A549 (cell line): Measurements from ENCODE around the gene SLC25A3. TPM values are rescaled to one million over a fixed set of nuclear protein-coding genes. Genes with fewer than 3 reads are reported as not detected.
"Not testable (repeated sequence)": the region's sequence is repeated elsewhere in the genome, so short reads cannot be mapped to it uniquely, and the experiment has no call there.

Experiments used
- ATAC-seq, 2 experiments: fragments of 200-7000 bp in 1 of 2; fragments of >200 bp in 1 of 2; cut with Nextera tagmentation in 1 of 2; cut with Tn5 transposase in 1 of 2; 3 replicates each; pipeline versions ENCODE4 v1.8.0 to v1.9.1; 2018 to 2020; ENCODE audit warnings: mild to moderate bottlenecking in 1 of 2, moderate library complexity in 1 of 2
- CTCF ChIA-PET: fragments of 300-600 bp; sonication (Branson Sonifier 250); formaldehyde crosslinking; extraction: SDS; loops from one replicate; lab custom pipeline; 2021; ENCODE audit warnings: antibody characterized with exemption, inconsistent platforms; lab: Yijun Ruan, JAX
- POLR2A ChIA-PET: fragments of 350-600 bp; formaldehyde crosslinking; extraction: SDS; loops from one replicate; lab custom pipeline; 2021; ENCODE audit warnings: antibody characterized with exemption, inconsistent platforms; lab: Yijun Ruan, JAX
- DNase-seq, 2 experiments: peaks; one replicate each; pipeline versions ENCODE4 v3.0.0 to v3.0.0-alpha.2; 2011 to 2016; ENCODE audit warnings: low read depth in 1 of 2, low spot score in 1 of 2
- FAIRE-seq: peaks from 2 replicates; lab custom pipeline; 2011; peaks lifted over from hg19 to GRCh38; lab: Jason Lieb, UNC
- H3K27ac ChIP-seq, 2 experiments: fragments of >200 bp; sonication (Bioruptor Twin); formaldehyde crosslinking; 3 replicates each; pipeline ENCODE4 v1.5.1; 2016 to 2017
- H3K4me1 ChIP-seq: fragments of >200 bp; sonication (Bioruptor Twin); formaldehyde crosslinking; 3 replicates; pipeline ENCODE4 v1.6.1; 2016
- H3K4me2 ChIP-seq: fragments of >200 bp; sonication (Bioruptor Twin); formaldehyde crosslinking; 3 replicates; pipeline ENCODE4 v1.6.1; 2016
- H3K4me3 ChIP-seq: fragments of >200 bp; sonication (Bioruptor Twin); formaldehyde crosslinking; 3 replicates; pipeline ENCODE4 v1.5.1; 2016
- H3K9me3 ChIP-seq: fragments of >200 bp; sonication (Bioruptor Twin); formaldehyde crosslinking; 3 replicates; pipeline ENCODE4 v1.6.1; 2016
- BCL3 ChIP-seq: fragments of >200 bp; sonication (Bioruptor Twin); formaldehyde crosslinking; IDR thresholded peaks from 3 replicates; pipeline ENCODE4 v1.6.1; 2016
- CBX8 ChIP-seq: fragments of 200-600 bp; sonication (generic); IDR thresholded peaks from 2 replicates; pipeline ENCODE4 v1.6.1; 2016
- E2F6 ChIP-seq: IDR thresholded peaks from 2 replicates; pipeline ENCODE4 v1.6.1; 2012; ENCODE audit warnings: low read depth, borderline replicate concordance
- EHF ChIP-seq: fragments of 250-450 bp; sonication (Bioruptor Pico); IDR thresholded peaks from 2 replicates; pipeline ENCODE4 v1.5.0; 2020; ENCODE audit warnings: mild to moderate bottlenecking
- EHMT2 ChIP-seq: fragments of 200-600 bp; sonication (generic); IDR thresholded peaks from 2 replicates; pipeline ENCODE4 v1.6.1; 2016; ENCODE audit warnings: antibody characterized with exemption, low read depth, mild to moderate bottlenecking, moderate library complexity
- ELK1 ChIP-seq: fragments of 150-350 bp; IDR thresholded peaks from 2 replicates; pipeline ENCODE4 v1.6.1; 2014; ENCODE audit warnings: low read depth, mild to moderate bottlenecking, low read length
- GATA3 ChIP-seq: IDR thresholded peaks from 2 replicates; pipeline ENCODE4 v1.6.1; 2012; ENCODE audit warnings: borderline replicate concordance
- HOXA7 ChIP-seq: fragments of 250-450 bp; sonication (Bioruptor Pico); IDR thresholded peaks from 2 replicates; pipeline ENCODE4 v1.5.0; 2020; ENCODE audit warnings: mild to moderate bottlenecking, moderate library complexity
- JUN ChIP-seq, 2 experiments: fragments of >200 bp; sonication (Bioruptor Twin); formaldehyde crosslinking; IDR thresholded peaks; 2 replicates in 1 of 2; 3 replicates in 1 of 2; pipeline ENCODE4 v1.6.1; 2016 to 2017
- KDM1A ChIP-seq: fragments of 200-600 bp; sonication (generic); IDR thresholded peaks from 2 replicates; pipeline ENCODE4 v1.6.1; 2016; ENCODE audit warnings: low read depth, mild to moderate bottlenecking
- MAX ChIP-seq: IDR thresholded peaks from 2 replicates; pipeline ENCODE4 v1.6.1; 2012
- MYC ChIP-seq: IDR thresholded peaks from 2 replicates; pipeline ENCODE4 v1.6.1; 2012; ENCODE audit warnings: mild to moderate bottlenecking, inconsistent platforms, low read length, improper control_type of control experiment, borderline replicate concordance
- NFE2L2 ChIP-seq: fragments of 150-350 bp; conservative IDR thresholded peaks from 2 replicates; pipeline ENCODE4 v1.6.1; 2014; ENCODE audit warnings: low read length
- NPAS2 ChIP-seq: fragments of 250-450 bp; sonication (Bioruptor Pico); IDR thresholded peaks from 2 replicates; pipeline ENCODE4 v1.8.0; 2022; ENCODE audit warnings: mild to moderate bottlenecking, moderate library complexity, borderline replicate concordance
- PHF8 ChIP-seq: fragments of 200-600 bp; sonication (generic); IDR thresholded peaks from 2 replicates; pipeline ENCODE4 v1.6.1; 2016; ENCODE audit warnings: low read depth, mild to moderate bottlenecking, antibody characterized with exemption, moderate library complexity, borderline replicate concordance
- POLR2A ChIP-seq: IDR thresholded peaks from 2 replicates; pipeline ENCODE4 v1.6.1; 2012; ENCODE audit warnings: mild to moderate bottlenecking, low read length
- POLR2AphosphoS2 ChIP-seq: conservative IDR thresholded peaks from 2 replicates; pipeline ENCODE4 v1.6.1; 2012; ENCODE audit warnings: low read length, improper control_type of control experiment, inconsistent platforms
- RFX5 ChIP-seq: fragments of 450-650 bp; IDR thresholded peaks from 2 replicates; pipeline ENCODE4 v1.7.1; 2014; ENCODE audit warnings: antibody characterized with exemption, mild to moderate bottlenecking, moderate library complexity
- SREBF2 ChIP-seq: fragments of 450-650 bp; IDR thresholded peaks from 2 replicates; pipeline ENCODE4 v1.6.1; 2014; ENCODE audit warnings: mild to moderate bottlenecking, moderate library complexity
- TFCP2L1 ChIP-seq: fragments of 250-450 bp; sonication (Bioruptor Pico); IDR thresholded peaks from 2 replicates; pipeline ENCODE4 v1.5.0; 2021; ENCODE audit warnings: mild to moderate bottlenecking
- ZFP36 ChIP-seq: fragments of 450-650 bp; IDR thresholded peaks from 2 replicates; pipeline ENCODE4 v1.6.1; 2014; ENCODE audit warnings: borderline replicate concordance; ENCODE audit not compliant: partially characterized antibody
- ZSCAN20 ChIP-seq: fragments of 250-450 bp; sonication (Bioruptor Pico); IDR thresholded peaks from 2 replicates; pipeline ENCODE4 v1.8.0; 2022; ENCODE audit warnings: mild to moderate bottlenecking, moderate library complexity
- WGBS: methylation state at CpG from one replicate; pipeline ENCODE4 v1.1.6; 2017; ENCODE audit errors: missing lambda C conversion rate; 5-methylcytosine and 5-hydroxymethylcytosine counted together
- polyA plus RNA-seq, 4 experiments: library from polyadenylated mRNA; depleted of rRNA in 3 of 4; stranded (reverse); fragments of >200 nt; fragmentation: RNase III in 1 of 4; extraction: RNeasy Plus Mini Kit Qiagen cat#74134 plus additional on column Dnase treatment in 1 of 4; gene quantifications; 2 replicates in 3 of 4; 3 replicates in 1 of 4; pipeline ENCODE4 v1.2.3, GENCODE V29; 2011 to 2017

SLC25A3 gene
- polyA plus RNA-seq, 2 of the 4 experiments (the other 2 are of a cell fraction) = 790 to 1,232 TPM

- TF ChIP-seq MAX = no peak
Measured at GRCh38 chr12:98549371-98550110, 43.9 kb upstream of the SLC25A3 start (continued).

- Histone ChIP-seq H3K9me3 (no peaks in the 10 kb centered on the region), H3K27ac (no peak overlapping the region), H3K4me3 (no peak overlapping the region), H3K4me1 (no peaks in the 10 kb centered on the region), H3K4me2 (no peak overlapping the region)
- WGBS = 94% methylated on average over 3 of the region's 3 CpGs
- ChIA-PET CTCF (interaction anchor here (0.6 to 2.1 kb wide), 5 partner anchors 11 to 35 kb away, joined by 3 to 7 read pairs (median 3); no protein-coding TSS in a partner anchor), POLR2A (no interaction called here)
- FAIRE-seq (no peak), DNase-seq (no peak), ATAC-seq (no peak)
- TF ChIP-seq EHF (CRISPR knock-in tag) = no peak
- no peak for TF ChIP-seq MAX
- TF ChIP-seq CBX8 = no peak
- TF ChIP-seq, all 56 proteins: peak for 0
Measured at GRCh38 chr12:98551787-98552186, 41.7 kb upstream of the SLC25A3 start.

- ATAC-seq, H3K27ac ChIP-seq, H3K9me3 ChIP-seq, H3K4me1 ChIP-seq, H3K4me2 ChIP-seq, FAIRE-seq, DNase-seq, H3K4me3 ChIP-seq, POLR2A ChIA-PET: not testable (repeated sequence)
- CTCF ChIA-PET = interaction anchor here (1.2 to 2.0 kb wide), 2 partner anchors 9 to 96 kb away, joined by 3 to 9 read pairs; no protein-coding TSS in a partner anchor
- 77% methylated on average over 4 of the region's 4 CpGs for WGBS
Measured at GRCh38 chr12:98558097-98558496, 35.4 kb upstream of the SLC25A3 start.

GRCh38 chr12:98559666-98560065, 33.8 kb upstream of the SLC25A3 start:
- no peak overlapping the region for H3K4me3 ChIP-seq
- CTCF ChIA-PET = interaction anchor here (0.6 kb wide), 1 partner anchor 13 kb away, joined by 4 read pairs; no protein-coding TSS in a partner anchor
- no peak for ATAC-seq
- WGBS = 82% methylated on average over 1 of the region's 1 CpG
- H3K4me1 ChIP-seq = no peaks in the 10 kb centered on the region
- DNase-seq = no peak
- H3K4me2 ChIP-seq = no peak overlapping the region
- peaks cover 7% of the 10 kb centered on the region; the same call in 2 of the 3 replicates for H3K9me3 ChIP-seq
- no peak for FAIRE-seq
- H3K27ac ChIP-seq = no peak overlapping the region
- POLR2A ChIA-PET = no interaction called here
- TF ChIP-seq TFCP2L1 (CRISPR knock-in tag) (no peak), EHMT2 (no peak), SREBF2 (no peak), KDM1A (no peak), RFX5 (no peak), GATA3 (no peak), ZFP36 (no peak), ELK1 (no peak), ZSCAN20 (CRISPR knock-in tag) (no peak), MAX (no peak)

- Histone ChIP-seq H3K4me3 (no peak overlapping the region), H3K4me2 (no peak overlapping the region), H3K27ac (no peak overlapping the region), H3K4me1 (no peaks in the 10 kb centered on the region), H3K9me3 (peaks cover 7% of the 10 kb centered on the region; the same call in 2 of the 3 replicates)
- ATAC-seq (no peak), DNase-seq (no peak), FAIRE-seq (no peak)
- ChIA-PET CTCF (interaction anchor here (0.6 to 1.9 kb wide), 3 partner anchors 12 to 144 kb away, joined by 3 to 4 read pairs (median 3); no protein-coding TSS in a partner anchor), POLR2A (no interaction called here)
- 94% methylated on average over 3 of the region's 3 CpGs for WGBS
- TF ChIP-seq NFE2L2 = no peak
- TF ChIP-seq KDM1A = no peak
- no peak for TF ChIP-seq POLR2AphosphoS2
- TF ChIP-seq HOXA7 (CRISPR knock-in tag) = no peak
- no peak for TF ChIP-seq MAX
- TF ChIP-seq ZSCAN20 (CRISPR knock-in tag) = no peak
- no peak for TF ChIP-seq MYC
- TF ChIP-seq POLR2A = no peak
- no peak for TF ChIP-seq E2F6
- no peak for TF ChIP-seq BCL3
- TF ChIP-seq NPAS2 = no peak
- TF ChIP-seq EHMT2 = no peak
- TF ChIP-seq JUN (IDR thresholded peaks at IDR 0.05) = no peak
- TF ChIP-seq PHF8 = no peak
- TF ChIP-seq GATA3 = no peak
Measured at GRCh38 chr12:98561846-98562245, 31.6 kb upstream of the SLC25A3 start.
